Measurements from ENCODE around the gene GON7.
"Not testable (repeated sequence)": the region's sequence is repeated elsewhere in the genome, so short reads cannot be mapped to it uniquely, and the experiment has no call there.

The GON7 gene, protein sequence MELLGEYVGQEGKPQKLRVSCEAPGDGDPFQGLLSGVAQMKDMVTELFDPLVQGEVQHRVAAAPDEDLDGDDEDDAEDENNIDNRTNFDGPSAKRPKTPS

DNA sequence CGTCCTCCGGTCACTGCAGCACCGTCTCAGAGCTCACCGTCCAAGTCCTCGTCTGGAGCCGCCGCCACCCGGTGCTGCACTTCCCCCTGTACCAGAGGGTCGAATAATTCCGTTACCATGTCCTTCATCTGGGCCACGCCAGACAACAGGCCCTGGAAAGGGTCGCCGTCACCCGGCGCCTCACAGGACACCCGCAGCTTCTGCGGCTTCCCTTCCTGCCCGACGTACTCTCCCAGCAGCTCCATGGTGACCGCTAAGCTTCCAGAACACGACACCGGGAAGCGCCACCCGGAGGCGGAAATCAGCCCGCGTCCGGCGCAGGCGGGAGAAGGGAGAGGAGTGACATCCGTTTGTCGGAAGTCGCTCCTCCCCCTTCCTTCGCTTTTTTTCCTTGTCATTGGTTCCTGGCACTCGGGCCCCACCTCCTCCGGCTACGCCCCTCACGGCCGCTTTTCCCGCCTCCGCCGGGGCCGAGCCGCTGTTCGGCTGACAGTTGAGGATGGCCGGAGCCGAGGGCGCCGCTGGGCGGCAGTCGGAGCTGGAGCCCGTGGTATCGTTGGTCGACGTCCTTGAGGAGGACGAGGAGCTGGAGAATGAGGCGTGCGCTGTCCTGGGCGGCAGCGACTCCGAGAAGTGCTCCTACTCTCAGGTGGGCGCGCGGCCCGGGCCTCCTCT is at the start of gene GON7, which contains the start of gene UBR7:
TSS of gene GON7 (minus strand) at position 273 of the 675 bp plus-strand sequence. CDS start at position 245, 28 bp downstream.
TSS of gene UBR7 (plus strand) at position 464 of the 675 bp plus-strand sequence. CDS start at position 500, 36 bp downstream.
- DNase-seq (ENCODE audit: insufficient read length, low spot score) (peak; percentile 83), FAIRE-seq (peak; percentile 97)
- TF ChIP-seq POLR2A (IDR thresholded peaks at IDR 0.05; ENCODE audit: low read depth, low read length), result peak; percentile 52

DNA sequence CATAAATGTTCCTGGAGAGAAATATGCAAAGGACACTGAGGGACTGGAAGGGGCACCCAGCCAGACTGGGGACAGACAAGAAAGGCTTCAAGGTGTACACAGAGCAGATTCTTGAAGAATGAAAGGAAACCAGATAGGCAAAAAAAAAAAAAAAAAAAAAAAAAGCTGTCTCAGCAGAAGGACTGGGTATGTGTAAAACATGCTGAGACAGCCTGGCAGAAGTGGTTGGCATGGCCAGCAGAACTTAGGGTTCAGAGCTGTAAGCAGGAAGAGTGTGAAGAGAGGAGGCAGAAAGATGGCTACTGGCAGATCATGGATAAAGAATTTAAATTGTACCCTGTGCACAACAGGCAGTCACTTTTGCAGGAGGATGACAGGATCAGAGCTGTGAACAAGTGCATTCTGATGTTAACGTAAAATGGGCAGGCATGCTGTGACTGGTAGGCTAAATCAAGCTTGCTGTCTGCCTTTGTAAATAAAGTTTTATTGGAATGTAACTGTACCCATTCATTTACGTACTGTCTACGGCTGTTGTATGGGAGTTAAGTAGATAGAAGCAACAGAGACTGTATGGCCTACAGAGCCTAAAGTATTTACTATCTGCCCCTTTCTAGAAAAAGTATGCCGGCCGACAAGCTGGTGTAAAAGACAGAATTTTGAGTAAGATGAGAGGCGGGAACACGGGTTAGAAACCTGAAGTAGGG is 42.4 kb upstream of the GON7 start:
- TF ChIP-seq POLR2A (IDR thresholded peaks at IDR 0.05; ENCODE audit: low read depth, low read length), result no peak
- DNase-seq (ENCODE audit: insufficient read length, low spot score) (no peak), FAIRE-seq (no peak)

DNA sequence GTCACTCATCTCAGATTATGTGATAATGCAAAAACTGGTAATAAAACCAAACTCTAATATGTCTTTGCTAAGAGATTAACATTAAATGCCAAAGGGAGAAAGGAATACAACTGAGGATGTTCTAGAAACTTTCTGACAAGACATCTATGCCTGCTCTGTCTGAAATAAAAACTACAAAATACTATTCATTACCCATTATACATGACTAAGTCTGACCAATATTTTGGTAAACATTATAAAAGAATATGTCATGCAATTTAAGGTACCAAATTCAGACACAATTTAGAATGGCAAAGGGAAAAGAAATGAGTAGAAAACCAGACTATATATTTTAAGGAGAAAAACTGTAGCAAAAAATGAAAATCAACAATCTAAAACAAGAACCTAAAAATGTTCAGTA is 39.7 kb upstream of the GON7 start:
- FAIRE-seq (no peak), DNase-seq (ENCODE audit: insufficient read length, low spot score) (no peak)
- TF ChIP-seq POLR2A (IDR thresholded peaks at IDR 0.05; ENCODE audit: low read depth, low read length), result no peak

DNA sequence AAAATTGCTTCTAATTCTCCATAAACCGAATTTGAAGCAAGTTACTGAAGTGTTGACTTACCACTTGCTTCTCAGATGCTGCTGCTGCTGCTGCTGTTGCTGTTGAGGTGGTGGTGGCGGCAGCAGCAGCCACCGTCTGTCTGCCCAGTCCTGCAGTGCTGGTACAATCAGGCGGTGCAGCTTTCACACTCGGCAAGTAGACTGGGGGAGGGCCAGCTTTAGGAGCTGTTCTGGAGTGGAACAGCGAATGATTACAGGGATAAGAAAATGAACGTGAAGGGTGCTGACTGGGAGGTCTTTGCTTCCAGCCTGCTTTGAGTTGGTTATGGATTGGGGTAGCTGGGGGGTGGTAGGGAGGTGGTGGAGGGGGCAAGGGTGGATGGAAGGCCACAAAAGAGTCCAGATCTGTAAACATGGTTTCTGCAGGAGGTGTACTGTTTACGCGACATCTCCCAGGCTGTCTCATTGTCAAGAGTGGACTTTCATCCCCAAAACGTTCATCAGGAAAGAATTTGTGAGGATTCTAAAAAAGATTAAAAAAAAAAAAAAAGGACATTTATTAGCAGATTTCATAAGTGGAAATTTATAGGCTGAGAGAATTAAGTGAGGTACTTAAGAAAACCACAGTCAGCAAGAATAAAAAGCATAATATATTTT is 39.0 kb upstream of the GON7 start:
- no peak for FAIRE-seq
- DNase-seq (ENCODE audit: insufficient read length, low spot score), result no peak
- TF ChIP-seq POLR2A (IDR thresholded peaks at IDR 0.05; ENCODE audit: low read depth, low read length), result no peak

DNA sequence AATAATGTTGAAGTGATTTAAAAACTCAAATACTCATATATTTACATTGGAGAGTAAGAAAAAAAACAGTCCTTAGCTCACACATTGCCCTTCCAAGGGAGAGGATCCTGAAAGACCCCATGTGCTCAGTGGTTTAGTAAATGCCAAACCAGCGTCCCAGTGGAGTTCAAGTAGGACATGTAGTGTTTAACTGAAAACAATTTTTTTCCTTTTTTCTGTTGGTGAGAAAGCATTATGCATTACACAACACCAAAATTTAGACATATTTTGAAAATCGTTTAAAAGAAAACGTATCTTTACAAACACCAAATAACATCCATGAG is 33.8 kb upstream of the GON7 start:
- FAIRE-seq (no peak), DNase-seq (ENCODE audit: insufficient read length, low spot score) (no peak)
- TF ChIP-seq POLR2A (IDR thresholded peaks at IDR 0.05; ENCODE audit: low read depth, low read length), result no peak

DNA sequence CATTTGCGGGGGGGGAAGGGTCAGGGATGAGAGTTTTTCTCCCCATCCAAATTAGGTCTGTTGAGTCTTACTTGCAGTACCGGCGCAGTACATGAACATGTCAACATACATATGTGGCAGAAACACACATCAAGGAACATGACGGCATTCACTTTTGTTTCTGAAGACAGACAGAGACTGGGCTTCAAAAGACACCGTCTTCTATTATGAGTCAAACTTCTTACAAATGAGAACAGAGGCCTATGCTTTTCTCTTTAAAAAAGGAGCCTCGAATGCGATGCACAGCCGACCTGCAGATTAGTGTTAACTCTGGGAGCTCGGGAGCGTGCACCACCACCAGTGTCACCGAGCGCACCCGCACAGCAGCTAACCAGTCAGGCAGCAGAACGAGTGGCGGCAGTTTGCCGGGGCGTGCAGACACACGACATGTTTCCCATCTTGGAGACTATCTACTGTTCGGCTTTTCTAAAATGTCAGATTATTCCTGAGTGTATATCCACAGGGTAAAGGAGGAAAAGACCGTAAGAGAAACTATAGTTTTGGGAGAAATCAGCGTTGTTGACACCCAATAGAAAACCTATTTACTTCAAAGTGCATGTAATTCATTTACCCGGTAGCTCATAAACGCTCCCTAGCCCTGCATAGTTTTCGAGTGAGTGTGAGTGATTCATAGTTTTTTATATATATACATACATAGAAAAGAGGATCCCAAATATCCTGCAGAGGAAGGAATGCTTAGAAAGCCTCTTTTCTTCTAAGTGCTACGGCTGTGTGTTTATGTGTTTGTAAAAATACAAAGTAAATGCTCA is 33.2 kb upstream of the GON7 start:
- FAIRE-seq, result no peak
- DNase-seq (ENCODE audit: insufficient read length, low spot score), result peak; percentile 57
- no peak for TF ChIP-seq POLR2A (IDR thresholded peaks at IDR 0.05; ENCODE audit: low read depth, low read length)

DNA sequence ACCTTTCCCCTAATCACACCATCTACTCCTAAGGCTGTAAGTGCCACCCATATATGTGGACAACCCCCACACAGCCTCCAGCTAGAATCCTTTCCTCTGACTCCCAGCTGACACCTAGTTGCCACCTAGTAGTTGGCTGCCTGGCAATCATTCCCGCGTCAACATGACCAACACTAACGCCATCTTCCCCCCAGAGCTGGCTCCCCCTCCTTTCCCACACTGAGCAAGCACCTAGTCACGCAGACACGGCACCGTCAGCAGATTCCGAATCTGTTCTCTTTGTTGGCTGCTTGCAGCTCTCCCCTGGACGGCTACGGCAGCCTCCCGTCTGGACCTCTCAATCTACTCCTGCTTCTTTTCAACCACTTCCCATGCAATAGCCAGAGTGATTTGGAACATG is 27.9 kb upstream of the GON7 start:
- no peak for TF ChIP-seq POLR2A (IDR thresholded peaks at IDR 0.05; ENCODE audit: low read depth, low read length)
- FAIRE-seq, result peak; percentile 78
- DNase-seq (ENCODE audit: insufficient read length, low spot score), result peak; percentile 84

DNA sequence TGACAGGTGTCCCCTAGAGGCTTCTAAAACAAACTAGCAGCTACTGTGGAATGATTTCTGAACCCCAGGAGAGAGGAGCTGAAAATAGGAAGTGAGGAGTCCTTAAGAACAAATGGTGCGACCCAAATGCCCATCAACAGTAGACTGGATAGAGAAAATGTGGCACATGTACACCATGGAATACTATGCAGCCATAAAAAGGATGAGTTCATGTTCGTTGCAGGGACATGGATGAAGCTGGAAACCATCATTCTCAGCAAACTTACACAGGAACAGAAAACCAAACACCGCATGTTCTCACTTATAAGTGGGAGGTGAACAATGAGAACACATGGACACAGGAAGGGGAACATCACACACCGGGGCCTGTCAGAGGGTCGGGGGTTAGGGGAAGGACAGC is 26.2 kb upstream of the GON7 start:
- DNase-seq (ENCODE audit: insufficient read length, low spot score); FAIRE-seq: not testable (repeated sequence)

DNA sequence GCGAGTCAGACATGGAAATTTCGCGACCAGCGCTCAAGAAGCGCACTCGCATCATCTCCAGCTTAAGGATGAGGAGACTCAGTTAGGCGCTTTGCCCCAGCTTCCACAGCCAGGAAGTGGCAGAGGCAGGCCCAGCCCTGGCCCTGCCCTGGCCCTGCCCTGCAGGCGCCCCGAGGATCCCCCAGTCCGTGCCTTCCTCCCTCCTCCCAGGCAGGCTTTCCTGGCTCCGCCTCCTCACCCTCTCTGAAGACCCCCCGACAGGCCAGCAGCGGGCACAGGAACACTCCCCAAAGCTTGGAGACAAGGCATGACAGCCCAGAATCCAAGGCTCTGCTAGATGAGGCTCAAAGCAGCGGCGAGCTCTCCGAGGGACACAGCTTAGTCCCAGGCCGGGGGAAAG is 25.3 kb upstream of the GON7 start:
- no peak for FAIRE-seq
- no peak for TF ChIP-seq POLR2A (IDR thresholded peaks at IDR 0.05; ENCODE audit: low read depth, low read length)
- no peak for DNase-seq (ENCODE audit: insufficient read length, low spot score)

DNA sequence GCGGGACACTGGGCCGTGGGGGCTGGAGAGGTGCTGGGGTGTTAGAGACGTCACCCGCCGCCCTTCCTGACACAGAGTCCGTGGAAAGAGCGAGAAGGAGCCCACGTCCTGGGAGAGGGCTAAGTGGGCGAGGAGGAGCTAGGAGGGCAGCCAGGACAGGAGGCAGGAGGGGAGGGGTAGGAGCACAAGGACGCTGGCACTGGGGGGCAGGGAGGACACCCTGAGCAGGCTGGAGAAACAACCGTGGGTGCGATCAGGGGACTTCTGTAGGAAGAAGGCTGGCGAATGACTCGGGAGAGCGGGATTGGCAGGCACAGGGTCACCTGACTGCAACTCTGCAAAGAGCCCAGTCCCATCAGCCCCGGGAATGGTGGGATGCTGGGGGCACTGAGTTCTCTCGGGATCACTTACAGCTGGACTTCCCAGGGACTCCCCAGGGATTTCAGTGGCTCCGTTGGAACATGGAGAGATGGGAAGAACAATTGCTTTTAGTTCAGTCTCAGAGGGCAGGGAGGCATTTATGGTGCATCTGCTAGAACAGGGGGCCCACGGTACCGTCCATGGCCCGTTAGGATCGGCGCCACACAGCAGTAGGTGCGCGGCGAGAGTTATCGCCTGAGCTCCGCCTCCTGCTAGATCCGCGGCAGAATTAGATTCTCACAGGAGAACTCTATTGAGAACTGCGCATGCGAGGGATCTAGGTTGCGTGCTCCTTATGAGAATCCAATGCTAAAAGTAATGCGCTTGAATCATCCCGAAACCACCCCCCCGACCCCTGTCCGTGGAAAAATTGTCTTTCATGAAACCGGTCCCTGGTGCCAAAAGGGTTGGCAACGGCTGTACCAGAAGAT is 24.5 kb upstream of the GON7 start:
- TF ChIP-seq POLR2A (IDR thresholded peaks at IDR 0.05; ENCODE audit: low read depth, low read length), result no peak
- DNase-seq (ENCODE audit: insufficient read length, low spot score) (no peak), FAIRE-seq (no peak)

DNA sequence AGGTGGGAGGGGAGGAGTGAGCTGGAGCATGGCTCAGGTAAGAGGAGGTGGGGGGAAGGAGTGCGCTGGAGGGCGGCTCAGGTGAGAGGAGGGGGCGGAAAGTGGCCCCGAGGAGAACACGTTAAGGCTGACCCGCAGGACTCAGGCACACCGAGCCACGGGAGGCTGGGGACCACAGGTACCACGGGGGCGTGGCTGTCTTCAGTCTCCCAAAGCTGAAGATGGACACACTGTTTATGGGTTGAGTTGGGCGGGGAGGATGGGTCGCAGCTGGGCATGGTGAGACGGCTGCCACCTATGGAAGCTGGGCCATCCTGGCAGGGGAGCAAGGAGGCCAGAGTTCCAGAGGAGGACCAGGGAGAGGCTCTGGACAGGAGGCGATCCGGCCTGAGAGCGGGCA is 23.7 kb upstream of the GON7 start:
- TF ChIP-seq POLR2A (IDR thresholded peaks at IDR 0.05; ENCODE audit: low read depth, low read length), result no peak
- no peak for FAIRE-seq

DNA sequence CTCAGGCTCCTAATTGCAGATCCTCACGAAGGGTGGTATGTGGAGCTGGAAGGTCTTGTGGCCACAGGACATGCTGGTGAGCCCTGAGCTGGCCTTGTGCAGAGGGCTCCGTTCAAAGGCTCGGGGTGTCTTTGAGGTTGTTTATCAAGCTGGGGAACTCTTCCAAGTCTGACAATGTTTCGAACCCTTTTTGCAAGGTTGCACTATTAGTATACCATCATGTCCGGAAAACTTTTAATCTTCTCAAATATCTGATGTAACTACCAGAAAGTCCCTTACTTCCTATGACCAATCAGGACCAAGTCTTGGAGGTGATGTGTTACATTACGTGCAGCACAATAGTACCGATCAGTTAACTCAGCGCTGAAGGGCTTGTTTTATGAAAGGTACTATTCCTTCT is 21.7 kb upstream of the GON7 start:
- FAIRE-seq, result no peak
- TF ChIP-seq POLR2A (IDR thresholded peaks at IDR 0.05; ENCODE audit: low read depth, low read length), result no peak
- no peak for DNase-seq (ENCODE audit: insufficient read length, low spot score)

More for the DNA sequence above, 23.7 kb upstream of the GON7 start:
- no peak for DNase-seq (ENCODE audit: insufficient read length, low spot score)

DNA sequence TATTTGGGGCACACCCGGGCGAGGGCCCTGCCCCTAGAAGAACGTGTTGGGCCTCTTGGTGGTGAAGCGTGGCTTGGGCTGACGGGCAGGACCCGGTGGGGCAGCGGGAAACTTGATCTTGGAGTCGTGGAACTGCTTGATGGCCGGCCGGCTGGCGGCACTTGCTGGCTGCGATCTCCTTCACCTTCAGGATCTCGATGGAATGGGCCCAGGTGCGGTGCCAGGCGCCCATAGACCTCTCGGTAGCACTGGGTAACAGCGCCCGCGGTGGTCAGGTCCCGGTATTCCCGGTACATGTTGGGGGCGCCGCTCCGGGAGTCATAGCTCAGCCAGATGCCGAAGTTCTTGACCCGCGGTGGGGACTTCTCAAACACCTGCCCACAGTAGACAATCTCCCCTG is 16.7 kb upstream of the GON7 start:
- TF ChIP-seq POLR2A (IDR thresholded peaks at IDR 0.05; ENCODE audit: low read depth, low read length), result no peak
- FAIRE-seq (no peak), DNase-seq (ENCODE audit: insufficient read length, low spot score) (no peak)
